ENCODE results near the gene SEC24B.
A peak's percentile ranks its signal among the peaks of the same experiment; 100 is the strongest.
"Not testable (repeated sequence)": the region's sequence is repeated elsewhere in the genome, so short reads cannot be mapped to it uniquely, and the experiment has no call there.

SEC24B gene

GRCh38 chr4:109511414-109511813 is 77.8 kb downstream of the SEC24B start:
- no peak for DNase-seq

GRCh38 chr4:109513368-109513767 is 79.8 kb downstream of the SEC24B start:
- not testable (repeated sequence) for DNase-seq

GRCh38 chr4:109532182-109532581 is 98.6 kb downstream of the SEC24B start:
- no peak for DNase-seq

- no peak for DNase-seq
These were observed 111.8 kb downstream of the SEC24B start for GRCh38 chr4:109545401-109545800.

- no peak for DNase-seq
These were observed 113.8 kb downstream of the SEC24B start for GRCh38 chr4:109547394-109547793.

- DNase-seq, result peak; percentile 92
These were observed 115.0 kb downstream of the SEC24B start for GRCh38 chr4:109548655-109549054.

GRCh38 chr4:109552237-109552636 is 118.6 kb downstream of the SEC24B start:
- DNase-seq, result no peak

GRCh38 chr4:109553130-109553529 is 119.5 kb downstream of the SEC24B start:
- no peak for DNase-seq

- DNase-seq, result no peak
These were observed 121.4 kb downstream of the SEC24B start for GRCh38 chr4:109554971-109555370.

- no peak for DNase-seq
These were observed 123.8 kb downstream of the SEC24B start for GRCh38 chr4:109557433-109557832.

- DNase-seq, result not testable (repeated sequence)
These were observed 124.5 kb downstream of the SEC24B start for GRCh38 chr4:109558095-109558494.

- DNase-seq, result no peak
These were observed 126.0 kb downstream of the SEC24B start for GRCh38 chr4:109559625-109559982.

- peak; percentile 93 for DNase-seq
These were observed 126.5 kb downstream of the SEC24B start, which contains the start of gene MCUB for GRCh38 chr4:109559983-109560686. TSS of gene MCUB (plus strand) at chr4:109560246. CDS start at chr4:109560338, 92 bp downstream.

- DNase-seq, result peak; percentile 87
These were observed 127.3 kb downstream of the SEC24B start for GRCh38 chr4:109560687-109561461.

- no peak for DNase-seq
These were observed 129.0 kb downstream of the SEC24B start for GRCh38 chr4:109562457-109563239.

- DNase-seq, result peak; percentile 11
These were observed 137.9 kb downstream of the SEC24B start for GRCh38 chr4:109571494-109571893.

- no peak for DNase-seq
These were observed 138.5 kb downstream of the SEC24B start for GRCh38 chr4:109572154-109572553.

GRCh38 chr4:109574443-109574850 is 140.8 kb downstream of the SEC24B start:
- peak; percentile 18 for DNase-seq

GRCh38 chr4:109574931-109575804 is 141.6 kb downstream of the SEC24B start:
- no peak for DNase-seq

- DNase-seq, result peak; percentile 56
These were observed 142.8 kb downstream of the SEC24B start for GRCh38 chr4:109576462-109576861.

GRCh38 chr4:109578846-109579245 is 145.2 kb downstream of the SEC24B start:
- no peak for DNase-seq

- DNase-seq, result not testable (repeated sequence)
These were observed 146.4 kb downstream of the SEC24B start for GRCh38 chr4:109579997-109580396.

Measured in inflammatory macrophage treated with lipopolysaccharide for 4 hours (primary cell).